Hepatocyte (in vitro differentiated cells): ENCODE results near the gene NPAS3.

Experiments
- EZH2 ChIP-seq: fragments of 200-600 bp; sonication (generic); IDR thresholded peaks from 2 replicates; pipeline ENCODE4 v1.6.1; 2016; ENCODE audit warnings: antibody characterized with exemption, mild to moderate bottlenecking, borderline replicate concordance
- EZH2phosphoT487 ChIP-seq: fragments of 200-600 bp; sonication (generic); IDR thresholded peaks from one replicate; pipeline ENCODE4 v1.6.1; 2018; ENCODE audit warnings: antibody characterized with exemption, mild to moderate bottlenecking, low read depth, moderate library complexity; ENCODE audit not compliant: unreplicated experiment, severe bottlenecking
- TF ChIP-seq, protein P1 (sequence below): fragments of 200-600 bp; sonication (generic); IDR thresholded peaks from 2 replicates; pipeline ENCODE4 v1.5.1; 2016; ENCODE audit warnings: antibody characterized with exemption, mild to moderate bottlenecking; ENCODE audit not compliant: poor library complexity

DNA sequence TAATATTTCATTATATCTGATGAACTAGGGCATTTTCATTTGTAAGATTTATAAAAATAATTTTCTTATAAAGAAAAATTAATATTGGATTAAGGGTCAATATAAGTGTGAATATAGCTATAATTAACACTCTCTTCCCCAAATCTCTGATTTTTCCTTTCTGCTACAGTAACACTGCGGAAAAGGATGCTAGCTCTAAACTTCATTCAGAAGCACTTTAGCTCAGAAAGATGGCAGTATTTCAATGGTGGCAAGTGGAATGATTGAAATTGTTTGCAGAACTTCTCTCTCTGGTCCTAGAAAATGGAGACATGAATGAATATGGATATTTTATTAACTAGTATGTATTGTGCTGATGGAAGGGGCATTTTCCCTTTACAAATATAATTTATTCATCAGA is 8.4 kb downstream of the NPAS3 start:
- TF ChIP-seq, protein P1, sequence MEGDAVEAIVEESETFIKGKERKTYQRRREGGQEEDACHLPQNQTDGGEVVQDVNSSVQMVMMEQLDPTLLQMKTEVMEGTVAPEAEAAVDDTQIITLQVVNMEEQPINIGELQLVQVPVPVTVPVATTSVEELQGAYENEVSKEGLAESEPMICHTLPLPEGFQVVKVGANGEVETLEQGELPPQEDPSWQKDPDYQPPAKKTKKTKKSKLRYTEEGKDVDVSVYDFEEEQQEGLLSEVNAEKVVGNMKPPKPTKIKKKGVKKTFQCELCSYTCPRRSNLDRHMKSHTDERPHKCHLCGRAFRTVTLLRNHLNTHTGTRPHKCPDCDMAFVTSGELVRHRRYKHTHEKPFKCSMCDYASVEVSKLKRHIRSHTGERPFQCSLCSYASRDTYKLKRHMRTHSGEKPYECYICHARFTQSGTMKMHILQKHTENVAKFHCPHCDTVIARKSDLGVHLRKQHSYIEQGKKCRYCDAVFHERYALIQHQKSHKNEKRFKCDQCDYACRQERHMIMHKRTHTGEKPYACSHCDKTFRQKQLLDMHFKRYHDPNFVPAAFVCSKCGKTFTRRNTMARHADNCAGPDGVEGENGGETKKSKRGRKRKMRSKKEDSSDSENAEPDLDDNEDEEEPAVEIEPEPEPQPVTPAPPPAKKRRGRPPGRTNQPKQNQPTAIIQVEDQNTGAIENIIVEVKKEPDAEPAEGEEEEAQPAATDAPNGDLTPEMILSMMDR, result no peak
- TF ChIP-seq EZH2, result no peak
- no peak for TF ChIP-seq EZH2phosphoT487
